Adrenal gland (tissue), 12 donors: ENCODE data around the gene DVL1. TPM values are rescaled to one million over a fixed set of nuclear protein-coding genes. Genes with fewer than 3 reads are reported as not detected.

Source experiments
- DNase-seq, 7 donors: peaks; one replicate each; pipeline ENCODE4 v3.0.0-alpha.2; 2019 to 2020
- H3K27ac ChIP-seq, 5 donors: fragments of 200-600 bp; sonication (generic) in 4 of 5; 1 replicate in 3 of 5; 2 replicates in 2 of 5; pipeline versions ENCODE4 v1.5.1 to v1.8.0; 2016 to 2020; ENCODE audit warnings: mild to moderate bottlenecking in 1 of 5
- H3K27me3 ChIP-seq: fragments of 200-600 bp; 2 replicates; pipeline ENCODE4 v1.8.0; 2021
- H3K36me3 ChIP-seq, 2 donors: fragments of 200-600 bp; replicated peaks in 1 of 2; 1 replicate in 1 of 2; 2 replicates in 1 of 2; pipeline versions ENCODE4 v1.5.1 to v1.8.0; 2018 to 2022
- H3K4me1 ChIP-seq, 2 donors: fragments of 200-600 bp; replicated peaks in 1 of 2; 1 replicate in 1 of 2; 2 replicates in 1 of 2; pipeline versions ENCODE4 v1.5.1 to v1.8.0; 2018 to 2021
- H3K4me3 ChIP-seq, 4 donors: fragments of 200-600 bp; sonication (generic) in 3 of 4; one replicate each; pipeline ENCODE4 v1.5.1; 2016 to 2018
- H3K9me3 ChIP-seq, 3 donors: fragments of 200-600 bp; sonication (generic) in 1 of 3; replicated peaks in 1 of 3; 1 replicate in 2 of 3; 2 replicates in 1 of 3; pipeline versions ENCODE4 v1.5.1 to v1.8.0; 2016 to 2021
- CTCF ChIP-seq, 6 experiments: fragments of 450-650 bp in 4 of 6; fragments of 200-600 bp in 2 of 6; sonication (generic) in 1 of 6; IDR thresholded peaks; 1 replicate in 5 of 6; 2 replicates in 1 of 6; pipeline versions ENCODE4 v1.5.1 to v1.8.0; 2016 to 2021; ENCODE audit warnings: antibody characterized with exemption in 6 of 6, mild to moderate bottlenecking in 2 of 6, moderate library complexity in 1 of 6
- POLR2A ChIP-seq, 2 donors: fragments of 450-650 bp; IDR thresholded peaks; one replicate each; pipeline ENCODE4 v1.6.1; 2017; ENCODE audit warnings: antibody characterized with exemption in 2 of 2, mild to moderate bottlenecking in 2 of 2, moderate library complexity in 1 of 2
- WGBS, 4 donors: extraction: QIAGEN DNeasy Blood & Tissue Kit in 2 of 4; methylation state at CpG; one replicate each; pipeline versions ENCODE4 v1.1.5 to v1.1.7; 2013 to 2017; 5-methylcytosine and 5-hydroxymethylcytosine counted together
- intact Hi-C, 2 donors: fragments of 100-400 bp; cut with DNase I; formaldehyde crosslinking; loops; one replicate each; pipeline versions ENCODE4 v1.14.1 to v1.15.0; 2022 to 2023
- polyA plus RNA-seq, 3 donors: library from polyadenylated mRNA; stranded (reverse); fragments of 200-250 nt in 2 of 3; fragments of 350-450 nt in 1 of 3; fragmentation: Illumina TruSeq in 1 of 3; extraction: RNeasy Lipid Tissue Mini Kit (QIAGEN cat#74804) in 1 of 3; gene quantifications; one replicate each; pipeline ENCODE4 v1.2.3, GENCODE V29; 2013 to 2014
- total RNA-seq, 9 donors: library from RNA; depleted of rRNA in 4 of 9; stranded (reverse); fragments of >200 nt in 4 of 9; fragments of 120-200 nt in 1 of 9; fragmentation: NEBNext Ultra II Directional in 1 of 9; extraction: Animal tissue kit (Norgen Biotek cat#: 25700) in 1 of 9; gene quantifications; one replicate each; pipeline versions ENCODE4 v1.1.0 to v1.2.4, GENCODE V29; 2013 to 2023
- donor health status: healthy with polysubstance abuse.
- donor health status: Bipolar disorder and iron deficiency.
- donor health status: DM: yes; HTN: yes; CAD: no.
- donor health status: DM: no; HTN: no; CAD: no.
- donor health status: DM: no; HTN: no; CAD: no.
- donor health status: DM: yes; HTN: yes; CAD: no.

DVL1 gene
- total and polyA plus RNA-seq, 12 donors, result 4.0 to 279 (median 89.2) TPM

GRCh38 chr1:1391225-1391624, 42.0 kb upstream of the DVL1 start:
- H3K4me3 ChIP-seq, result no peak overlapping the region
- H3K36me3 ChIP-seq, result peaks cover 0 to 100% of the 10 kb centered on the region in 2 donors
- H3K27me3 ChIP-seq, result no peaks in the 10 kb centered on the region
- intact Hi-C loops, result no loop called here
- no peaks in the 10 kb centered on the region for H3K4me1 ChIP-seq
- no peaks in the 10 kb centered on the region for H3K9me3 ChIP-seq
- no peak overlapping the region for H3K27ac ChIP-seq
- no peak for DNase-seq
- WGBS, 4 donors, result 80 to 87% (median 83%) methylated on average over 12 of the region's 12 CpGs
- TF ChIP-seq POLR2A (IDR thresholded peaks at IDR 0.05) (no peak), CTCF (IDR thresholded peaks at IDR 0.05) (no peak)

GRCh38 chr1:1390675-1391074, 41.5 kb upstream of the DVL1 start:
- WGBS, 4 donors, result 86 to 88% (median 87%) methylated on average over 12 of the region's 12 CpGs
- Histone ChIP-seq H3K27ac (no peak overlapping the region), H3K4me1 (no peaks in the 10 kb centered on the region), H3K36me3 (peaks cover 0 to 100% of the 10 kb centered on the region in 2 donors), H3K4me3 (no peak overlapping the region), H3K27me3 (no peaks in the 10 kb centered on the region), H3K9me3 (no peaks in the 10 kb centered on the region)
- intact Hi-C loops, result no loop called here
- TF ChIP-seq CTCF (IDR thresholded peaks at IDR 0.05) (no peak), POLR2A (IDR thresholded peaks at IDR 0.05) (no peak)
- DNase-seq, result no peak

GRCh38 chr1:1388078-1388472, 38.9 kb upstream of the DVL1 start:
- WGBS, 4 donors, result 94 to 97% (median 96%) methylated on average over 16 of the region's 16 CpGs
- intact Hi-C loops, result no loop called here

More at GRCh38 chr1:1388078-1388472, 38.9 kb upstream of the DVL1 start:
- no peak for DNase-seq
- TF ChIP-seq CTCF (IDR thresholded peaks at IDR 0.05) (no peak), POLR2A (IDR thresholded peaks at IDR 0.05) (no peak)
- Histone ChIP-seq H3K4me1 (no peaks in the 10 kb centered on the region), H3K27me3 (no peaks in the 10 kb centered on the region), H3K4me3 (no peak overlapping the region), H3K36me3 (peaks cover 0 to 80% of the 10 kb centered on the region in 2 donors), H3K9me3 (no peaks in the 10 kb centered on the region), H3K27ac (no peak overlapping the region)
